ENCODE data around the gene MAP3K6. TPM values are rescaled to one million over a fixed set of nuclear protein-coding genes. Genes with fewer than 3 reads are reported as not detected.

MAP3K6 gene
- polyA plus RNA-seq, 1 experiment, result 7.6 TPM

DNA sequence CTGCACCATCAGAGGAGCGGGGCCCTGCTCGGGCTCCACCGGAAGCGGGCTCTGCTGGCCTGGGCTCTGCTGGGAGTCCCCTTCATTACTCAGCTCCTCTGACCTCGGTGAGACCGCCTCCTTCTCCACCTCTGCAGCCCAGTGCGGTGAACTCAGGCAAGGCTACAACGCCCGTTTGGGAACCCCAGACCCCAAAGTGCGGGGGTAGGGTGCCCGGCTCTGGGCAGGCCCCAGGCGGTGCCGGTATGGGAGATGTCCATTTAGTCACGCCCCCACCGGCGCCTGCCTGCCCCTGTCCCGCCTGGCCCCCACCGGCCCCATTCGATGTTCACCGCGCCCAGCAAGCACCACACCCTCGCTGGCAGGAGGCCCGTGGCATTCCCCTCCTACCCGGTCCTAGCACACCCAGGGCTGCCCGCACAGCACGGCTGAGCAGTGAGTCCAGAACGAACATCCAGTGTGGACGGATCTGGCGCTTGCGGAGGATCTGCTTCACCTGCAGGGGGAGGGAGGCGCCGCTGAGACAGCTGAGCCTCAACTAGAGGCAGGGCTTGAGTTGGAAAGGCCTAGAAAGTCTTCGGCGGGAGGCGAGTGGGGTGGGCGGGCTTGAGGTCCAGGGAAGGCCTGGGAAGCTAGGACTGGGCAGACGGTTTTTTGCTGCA is 10.0 kb downstream of the MAP3K6 start:
- ChIA-PET CTCF (interaction anchor here (0.6 to 2.3 kb wide), 27 partner anchors 9 to 257 kb away, joined by 3 to 25 read pairs (median 5); partner anchors contain the start of genes FCN3, MAP3K6 and SYTL1), POLR2A (no interaction called here)
- TF ChIP-seq, protein P1, sequence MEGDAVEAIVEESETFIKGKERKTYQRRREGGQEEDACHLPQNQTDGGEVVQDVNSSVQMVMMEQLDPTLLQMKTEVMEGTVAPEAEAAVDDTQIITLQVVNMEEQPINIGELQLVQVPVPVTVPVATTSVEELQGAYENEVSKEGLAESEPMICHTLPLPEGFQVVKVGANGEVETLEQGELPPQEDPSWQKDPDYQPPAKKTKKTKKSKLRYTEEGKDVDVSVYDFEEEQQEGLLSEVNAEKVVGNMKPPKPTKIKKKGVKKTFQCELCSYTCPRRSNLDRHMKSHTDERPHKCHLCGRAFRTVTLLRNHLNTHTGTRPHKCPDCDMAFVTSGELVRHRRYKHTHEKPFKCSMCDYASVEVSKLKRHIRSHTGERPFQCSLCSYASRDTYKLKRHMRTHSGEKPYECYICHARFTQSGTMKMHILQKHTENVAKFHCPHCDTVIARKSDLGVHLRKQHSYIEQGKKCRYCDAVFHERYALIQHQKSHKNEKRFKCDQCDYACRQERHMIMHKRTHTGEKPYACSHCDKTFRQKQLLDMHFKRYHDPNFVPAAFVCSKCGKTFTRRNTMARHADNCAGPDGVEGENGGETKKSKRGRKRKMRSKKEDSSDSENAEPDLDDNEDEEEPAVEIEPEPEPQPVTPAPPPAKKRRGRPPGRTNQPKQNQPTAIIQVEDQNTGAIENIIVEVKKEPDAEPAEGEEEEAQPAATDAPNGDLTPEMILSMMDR (IDR thresholded peaks at IDR 0.05; ENCODE audit: low read depth, low read length), result no peak
- H3K4me3 ChIP-seq (ENCODE audit: low read depth, low read length), result no peak overlapping the region
- no peaks in the 10 kb centered on the region for H3K27me3 ChIP-seq (ENCODE audit: control insufficient read depth, insufficient read depth, low read length)
- no peak overlapping the region for H3K27ac ChIP-seq (ENCODE audit: low read depth, low read length)
- H3K9me3 ChIP-seq (ENCODE audit: control insufficient read depth, insufficient read depth, low read length), result no peaks in the 10 kb centered on the region; the same call in 1 of the 2 replicates
- DNase-seq (ENCODE audit: low read depth, low spot score), result no peak

DNA sequence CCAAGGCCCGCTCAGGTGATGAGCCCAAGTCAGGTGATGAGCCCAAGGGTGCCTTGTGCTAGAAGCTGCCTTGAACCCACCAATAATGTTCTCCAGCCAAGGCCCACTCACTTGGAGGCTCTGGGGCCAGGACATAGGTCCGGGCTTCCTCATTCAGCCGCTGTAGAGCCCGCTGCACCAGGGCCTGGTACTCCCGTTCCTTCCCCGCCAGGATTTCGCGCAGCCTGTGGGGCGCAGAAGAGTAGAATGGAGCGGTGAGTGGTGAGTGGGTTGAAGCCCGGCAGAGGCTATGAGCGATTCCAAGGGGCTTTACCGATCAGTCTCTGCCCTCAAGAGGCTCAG is 10.5 kb downstream of the MAP3K6 start:
- H3K27ac ChIP-seq (ENCODE audit: low read depth, low read length), result no peak overlapping the region
- H3K9me3 ChIP-seq (ENCODE audit: control insufficient read depth, insufficient read depth, low read length), result no peaks in the 10 kb centered on the region; the same call in 1 of the 2 replicates
- H3K4me3 ChIP-seq (ENCODE audit: low read depth, low read length), result no peak overlapping the region
- ChIA-PET POLR2A (no interaction called here), CTCF (interaction anchor here (0.6 to 2.3 kb wide), 7 partner anchors 10 to 257 kb away, joined by 3 to 9 read pairs (median 3); no protein-coding TSS in a partner anchor)
- DNase-seq (ENCODE audit: low read depth, low spot score), result no peak
- H3K27me3 ChIP-seq (ENCODE audit: control insufficient read depth, insufficient read depth, low read length), result no peaks in the 10 kb centered on the region
- TF ChIP-seq, protein P1 (IDR thresholded peaks at IDR 0.05; ENCODE audit: low read depth, low read length), result no peak

DNA sequence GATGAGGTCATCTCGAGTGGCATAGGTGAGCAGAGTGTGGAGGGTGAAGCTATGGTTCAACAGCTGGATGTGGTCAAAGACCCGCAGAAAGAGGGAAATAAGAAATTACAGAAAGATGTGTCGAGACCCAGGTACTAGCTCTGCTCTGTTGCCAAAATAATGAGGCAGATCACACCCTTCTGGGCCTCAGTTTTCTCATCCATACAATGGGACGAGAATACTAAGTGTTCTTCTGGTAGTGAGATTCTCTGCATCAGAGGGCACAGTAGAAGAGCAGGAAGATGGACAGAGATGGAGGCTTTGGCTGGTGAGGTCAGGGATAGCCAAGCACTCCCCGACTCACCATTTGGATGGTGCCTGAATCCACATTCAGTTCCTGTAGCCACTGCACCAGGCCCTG is 11.1 kb downstream of the MAP3K6 start:
- no peak overlapping the region for H3K4me3 ChIP-seq (ENCODE audit: low read depth, low read length)
- ChIA-PET CTCF (interaction anchor here (0.9 to 2.3 kb wide), 5 partner anchors 23 to 252 kb away, joined by 3 to 9 read pairs (median 3); no protein-coding TSS in a partner anchor), POLR2A (no interaction called here)
- no peaks in the 10 kb centered on the region for H3K27me3 ChIP-seq (ENCODE audit: control insufficient read depth, insufficient read depth, low read length)
- no peak for DNase-seq (ENCODE audit: low read depth, low spot score)
- no peaks in the 10 kb centered on the region; the same call in 1 of the 2 replicates for H3K9me3 ChIP-seq (ENCODE audit: control insufficient read depth, insufficient read depth, low read length)
- no peak overlapping the region for H3K27ac ChIP-seq (ENCODE audit: low read depth, low read length)
- TF ChIP-seq, protein P1 (IDR thresholded peaks at IDR 0.05; ENCODE audit: low read depth, low read length), result no peak

DNA sequence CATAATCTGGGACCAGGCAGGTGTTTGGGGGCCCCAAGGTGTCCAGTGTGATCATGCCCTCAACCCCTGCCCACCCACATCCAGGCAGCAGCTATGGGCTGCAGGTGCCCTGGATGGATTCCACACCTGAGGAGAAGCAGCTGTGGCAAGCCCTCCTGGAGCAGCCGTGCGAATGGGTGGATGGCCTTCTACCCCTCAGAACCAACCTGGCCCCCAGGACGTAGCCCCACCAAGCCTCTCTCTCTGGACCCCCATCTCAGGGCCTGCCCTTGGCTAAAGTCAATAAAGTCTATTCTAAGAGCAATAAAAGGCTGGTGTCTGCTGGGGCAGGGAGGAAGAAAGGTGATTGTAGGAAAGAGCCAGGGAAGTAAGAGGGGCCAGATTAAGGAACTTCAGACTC is 13.1 kb downstream of the MAP3K6 start:
- ChIA-PET CTCF (interaction anchor here (1.2 kb wide), 1 partner anchor 53 kb away, joined by 3 read pairs; no protein-coding TSS in a partner anchor), POLR2A (no interaction called here)
- TF ChIP-seq, protein P1 (IDR thresholded peaks at IDR 0.05; ENCODE audit: low read depth, low read length), result no peak
- Histone ChIP-seq H3K4me3 (ENCODE audit: low read depth, low read length) (no peak overlapping the region), H3K9me3 (ENCODE audit: control insufficient read depth, insufficient read depth, low read length) (no peaks in the 10 kb centered on the region; the same call in 1 of the 2 replicates), H3K27ac (ENCODE audit: low read depth, low read length) (no peak overlapping the region), H3K27me3 (ENCODE audit: control insufficient read depth, insufficient read depth, low read length) (no peaks in the 10 kb centered on the region)
- DNase-seq (ENCODE audit: low read depth, low spot score), result no peak

DNA sequence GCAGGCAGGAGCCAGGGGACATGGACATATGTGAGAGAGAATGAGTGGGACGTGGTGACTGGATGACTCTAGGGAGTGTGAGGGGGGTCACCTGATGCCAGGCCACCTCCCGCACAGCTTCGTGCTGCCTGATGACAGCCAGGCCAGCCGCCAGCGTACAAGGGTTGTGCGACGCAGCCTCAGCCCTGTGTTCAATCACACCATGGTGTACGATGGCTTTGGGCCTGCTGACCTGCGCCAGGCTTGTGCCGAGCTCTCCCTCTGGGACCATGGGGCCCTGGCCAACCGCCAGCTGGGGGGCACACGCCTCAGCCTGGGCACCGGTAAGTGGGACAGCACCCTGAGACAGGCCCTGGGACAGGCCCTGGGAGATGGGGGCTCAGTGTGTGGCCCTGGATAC is 13.6 kb downstream of the MAP3K6 start:
- H3K4me3 ChIP-seq (ENCODE audit: low read depth, low read length), result no peak overlapping the region
- no peaks in the 10 kb centered on the region; the same call in 1 of the 2 replicates for H3K9me3 ChIP-seq (ENCODE audit: control insufficient read depth, insufficient read depth, low read length)
- ChIA-PET POLR2A (no interaction called here), CTCF (interaction anchor here (1.2 kb wide), 1 partner anchor 52 kb away, joined by 3 read pairs; no protein-coding TSS in a partner anchor)
- TF ChIP-seq, protein P1 (IDR thresholded peaks at IDR 0.05; ENCODE audit: low read depth, low read length), result no peak
- DNase-seq (ENCODE audit: low read depth, low spot score), result no peak
- H3K27ac ChIP-seq (ENCODE audit: low read depth, low read length), result no peak overlapping the region
- H3K27me3 ChIP-seq (ENCODE audit: control insufficient read depth, insufficient read depth, low read length), result no peaks in the 10 kb centered on the region
